Astrocyte of the spinal cord (primary cell): Measurements from ENCODE around the gene CTDSP2.

Experiments
- DNase-seq: peaks from one replicate; pipeline ENCODE4 v3.0.0; 2011; ENCODE audit warnings: low read depth, low spot score
- H3K4me3 ChIP-seq: 2 replicates; pipeline ENCODE4 v1.5.1; 2011; ENCODE audit warnings: low read depth, mild to moderate bottlenecking, low read length, moderate library complexity
- in situ Hi-C: cut with HindIII; loops from 2 replicates; pipeline ENCODE4 v1.10.0; 2017; ENCODE audit warnings: low sequenced_read_pairs
- TF ChIP-seq, protein P1 (sequence below): IDR thresholded peaks from 2 replicates; pipeline ENCODE4 v1.5.1; 2012; ENCODE audit warnings: low read depth, mild to moderate bottlenecking, low read length, inconsistent platforms

Gene CTDSP2

GRCh38 chr12:57846285-57846576 lies 298 bp downstream of the CTDSP2 start:
- in situ Hi-C loops = no loop called here
- TF ChIP-seq, protein P1, sequence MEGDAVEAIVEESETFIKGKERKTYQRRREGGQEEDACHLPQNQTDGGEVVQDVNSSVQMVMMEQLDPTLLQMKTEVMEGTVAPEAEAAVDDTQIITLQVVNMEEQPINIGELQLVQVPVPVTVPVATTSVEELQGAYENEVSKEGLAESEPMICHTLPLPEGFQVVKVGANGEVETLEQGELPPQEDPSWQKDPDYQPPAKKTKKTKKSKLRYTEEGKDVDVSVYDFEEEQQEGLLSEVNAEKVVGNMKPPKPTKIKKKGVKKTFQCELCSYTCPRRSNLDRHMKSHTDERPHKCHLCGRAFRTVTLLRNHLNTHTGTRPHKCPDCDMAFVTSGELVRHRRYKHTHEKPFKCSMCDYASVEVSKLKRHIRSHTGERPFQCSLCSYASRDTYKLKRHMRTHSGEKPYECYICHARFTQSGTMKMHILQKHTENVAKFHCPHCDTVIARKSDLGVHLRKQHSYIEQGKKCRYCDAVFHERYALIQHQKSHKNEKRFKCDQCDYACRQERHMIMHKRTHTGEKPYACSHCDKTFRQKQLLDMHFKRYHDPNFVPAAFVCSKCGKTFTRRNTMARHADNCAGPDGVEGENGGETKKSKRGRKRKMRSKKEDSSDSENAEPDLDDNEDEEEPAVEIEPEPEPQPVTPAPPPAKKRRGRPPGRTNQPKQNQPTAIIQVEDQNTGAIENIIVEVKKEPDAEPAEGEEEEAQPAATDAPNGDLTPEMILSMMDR = no peak
- H3K4me3 ChIP-seq = peak overlapping the region; percentile 93

GRCh38 chr12:57845478-57846284 lies 848 bp downstream of the CTDSP2 start:
- peak overlapping the region; percentile 93 for H3K4me3 ChIP-seq
- TF ChIP-seq, protein P1 = no peak
- in situ Hi-C loops = no loop called here
- DNase-seq = peak; percentile 35

More at GRCh38 chr12:57846285-57846576, 298 bp downstream of the CTDSP2 start:
- no peak for DNase-seq

DNA sequence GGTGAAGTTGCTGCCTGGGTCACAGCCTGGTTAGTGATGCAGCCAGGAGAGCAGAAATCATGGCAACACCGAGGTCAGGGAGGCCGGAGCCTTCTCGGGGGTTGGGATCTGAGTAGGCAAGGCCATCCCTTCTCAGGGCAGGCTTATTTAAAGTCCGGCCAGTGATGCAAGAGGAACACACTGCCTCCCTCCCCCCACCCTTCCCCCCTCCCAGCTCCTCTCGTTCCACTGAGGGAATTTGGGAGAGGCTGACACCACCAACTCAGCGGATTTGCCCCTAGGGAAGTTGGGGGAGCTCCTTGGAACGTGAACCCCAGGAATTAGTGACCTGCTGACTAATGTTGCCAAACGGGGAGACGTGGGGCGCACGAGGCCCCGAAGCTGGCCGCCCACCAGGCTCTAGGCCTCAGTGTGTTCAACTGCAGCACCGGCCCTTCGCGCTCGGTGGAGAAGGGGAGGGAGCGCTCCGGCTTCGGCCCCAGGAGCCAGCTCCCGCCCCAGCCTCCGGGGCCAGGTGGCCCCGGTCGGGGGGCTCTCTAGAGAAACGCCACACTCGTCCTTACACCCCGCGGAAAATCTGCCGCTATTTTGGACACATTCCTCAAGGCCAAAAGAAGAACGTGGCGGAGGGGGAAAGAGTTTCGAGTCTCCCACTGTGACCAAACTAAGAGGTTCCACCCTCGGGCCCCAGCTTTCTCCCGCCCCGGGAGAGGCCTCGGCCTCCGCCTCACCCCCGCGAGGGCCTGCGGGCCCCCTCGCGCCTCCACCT lies 1.6 kb downstream of the CTDSP2 start:
- peak; percentile 66 for DNase-seq
- in situ Hi-C loops = no loop called here
- peak overlapping the region; percentile 93 for H3K4me3 ChIP-seq
- TF ChIP-seq, protein P1 = no peak

GRCh38 chr12:57842342-57843294 lies 3.9 kb downstream of the CTDSP2 start:
- TF ChIP-seq, protein P1 = no peak
- DNase-seq = no peak
- H3K4me3 ChIP-seq = peak overlapping the region; percentile 2
- in situ Hi-C loops = no loop called here

- TF ChIP-seq, protein P1 = no peak
- DNase-seq = no peak
- H3K4me3 ChIP-seq = no peak overlapping the region
- in situ Hi-C loops = no loop called here
Measured at GRCh38 chr12:57841445-57841844, 5.1 kb downstream of the CTDSP2 start.

GRCh38 chr12:57840726-57841125 lies 5.8 kb downstream of the CTDSP2 start:
- TF ChIP-seq, protein P1 = no peak
- no peak overlapping the region for H3K4me3 ChIP-seq
- in situ Hi-C loops = no loop called here
- DNase-seq = peak; percentile 47
